WTC11 (cell line): ENCODE results near the gene SLC13A2.

Experiments
- IRF2 ChIP-seq: sonication (generic); formaldehyde crosslinking; IDR thresholded peaks from 2 replicates; pipeline ENCODE4 v1.8.0; 2022; ENCODE audit warnings: low read depth, missing genetic modification reagents, borderline replicate concordance
- JUN ChIP-seq: sonication (generic); formaldehyde crosslinking; IDR thresholded peaks from 2 replicates; pipeline ENCODE4 v1.8.0; 2023; ENCODE audit warnings: mild to moderate bottlenecking, missing genetic modification reagents
- NFYB ChIP-seq: sonication (generic); formaldehyde crosslinking; conservative IDR thresholded peaks from 2 replicates; pipeline ENCODE4 v1.8.0; 2022; ENCODE audit warnings: low read depth, missing genetic modification reagents
- SMAD3 ChIP-seq: sonication (generic); formaldehyde crosslinking; IDR thresholded peaks from 2 replicates; pipeline ENCODE4 v1.8.0; 2022; ENCODE audit warnings: missing genetic modification reagents, mild to moderate bottlenecking, borderline replicate concordance
- ZNF263 ChIP-seq: sonication (generic); formaldehyde crosslinking; IDR thresholded peaks from 2 replicates; pipeline ENCODE4 v1.8.1; 2022; ENCODE audit warnings: low read depth, mild to moderate bottlenecking, moderate library complexity, missing genetic modification reagents
- ZNF317 ChIP-seq: sonication (generic); formaldehyde crosslinking; IDR thresholded peaks from 2 replicates; pipeline ENCODE4 v1.8.1; 2023; ENCODE audit warnings: low read depth, mild to moderate bottlenecking, moderate library complexity, missing genetic modification reagents, borderline replicate concordance
- ZNF416 ChIP-seq: fragments of 250-450 bp; sonication (Bioruptor Pico); IDR thresholded peaks from 2 replicates; pipeline ENCODE4 v1.9.0; 2021; ENCODE audit warnings: mild to moderate bottlenecking, inconsistent platforms
- TF ChIP-seq, protein P1 (sequence below): fragments of 200-600 bp; IDR thresholded peaks from 2 replicates; pipeline ENCODE4 v1.8.0; 2022; ENCODE audit warnings: antibody characterized with exemption
- TF ChIP-seq, protein P2 (sequence below): sonication (generic); formaldehyde crosslinking; IDR thresholded peaks from 2 replicates; pipeline ENCODE4 v1.8.1; 2023; ENCODE audit warnings: mild to moderate bottlenecking, missing genetic modification reagents, borderline replicate concordance
- TF ChIP-seq, protein P3 (sequence below): sonication (generic); formaldehyde crosslinking; conservative IDR thresholded peaks from 2 replicates; pipeline ENCODE4 v1.8.1; 2023; ENCODE audit warnings: mild to moderate bottlenecking, low read depth, missing genetic modification reagents, moderate library complexity

DNA sequence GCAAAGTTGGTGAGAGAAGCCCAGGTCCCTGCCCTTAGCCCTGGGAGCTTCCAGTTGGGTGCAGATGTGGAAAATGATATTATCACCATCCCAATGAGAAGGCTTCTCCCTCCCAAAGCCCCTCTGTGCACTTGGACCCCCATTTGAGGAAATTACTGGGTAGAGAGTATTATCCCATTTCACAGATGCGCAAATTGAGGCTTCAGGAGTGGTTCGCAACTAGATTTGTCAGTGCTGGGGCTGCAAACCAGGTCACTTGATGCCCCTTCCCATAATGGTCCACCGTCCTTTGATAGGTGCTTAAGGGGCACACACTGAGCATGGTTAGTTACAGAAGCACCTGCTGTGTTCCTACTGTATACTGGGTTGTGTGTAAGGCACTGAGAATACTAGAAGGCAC is 18.4 kb downstream of the SLC13A2 start:
- no peak for TF ChIP-seq IRF2 (CRISPR knock-in tag)
- TF ChIP-seq, protein P1, sequence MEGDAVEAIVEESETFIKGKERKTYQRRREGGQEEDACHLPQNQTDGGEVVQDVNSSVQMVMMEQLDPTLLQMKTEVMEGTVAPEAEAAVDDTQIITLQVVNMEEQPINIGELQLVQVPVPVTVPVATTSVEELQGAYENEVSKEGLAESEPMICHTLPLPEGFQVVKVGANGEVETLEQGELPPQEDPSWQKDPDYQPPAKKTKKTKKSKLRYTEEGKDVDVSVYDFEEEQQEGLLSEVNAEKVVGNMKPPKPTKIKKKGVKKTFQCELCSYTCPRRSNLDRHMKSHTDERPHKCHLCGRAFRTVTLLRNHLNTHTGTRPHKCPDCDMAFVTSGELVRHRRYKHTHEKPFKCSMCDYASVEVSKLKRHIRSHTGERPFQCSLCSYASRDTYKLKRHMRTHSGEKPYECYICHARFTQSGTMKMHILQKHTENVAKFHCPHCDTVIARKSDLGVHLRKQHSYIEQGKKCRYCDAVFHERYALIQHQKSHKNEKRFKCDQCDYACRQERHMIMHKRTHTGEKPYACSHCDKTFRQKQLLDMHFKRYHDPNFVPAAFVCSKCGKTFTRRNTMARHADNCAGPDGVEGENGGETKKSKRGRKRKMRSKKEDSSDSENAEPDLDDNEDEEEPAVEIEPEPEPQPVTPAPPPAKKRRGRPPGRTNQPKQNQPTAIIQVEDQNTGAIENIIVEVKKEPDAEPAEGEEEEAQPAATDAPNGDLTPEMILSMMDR: no peak
- TF ChIP-seq ZNF317 (CRISPR knock-in tag): no peak
- TF ChIP-seq JUN (CRISPR knock-in tag): no peak
- TF ChIP-seq, protein P2, sequence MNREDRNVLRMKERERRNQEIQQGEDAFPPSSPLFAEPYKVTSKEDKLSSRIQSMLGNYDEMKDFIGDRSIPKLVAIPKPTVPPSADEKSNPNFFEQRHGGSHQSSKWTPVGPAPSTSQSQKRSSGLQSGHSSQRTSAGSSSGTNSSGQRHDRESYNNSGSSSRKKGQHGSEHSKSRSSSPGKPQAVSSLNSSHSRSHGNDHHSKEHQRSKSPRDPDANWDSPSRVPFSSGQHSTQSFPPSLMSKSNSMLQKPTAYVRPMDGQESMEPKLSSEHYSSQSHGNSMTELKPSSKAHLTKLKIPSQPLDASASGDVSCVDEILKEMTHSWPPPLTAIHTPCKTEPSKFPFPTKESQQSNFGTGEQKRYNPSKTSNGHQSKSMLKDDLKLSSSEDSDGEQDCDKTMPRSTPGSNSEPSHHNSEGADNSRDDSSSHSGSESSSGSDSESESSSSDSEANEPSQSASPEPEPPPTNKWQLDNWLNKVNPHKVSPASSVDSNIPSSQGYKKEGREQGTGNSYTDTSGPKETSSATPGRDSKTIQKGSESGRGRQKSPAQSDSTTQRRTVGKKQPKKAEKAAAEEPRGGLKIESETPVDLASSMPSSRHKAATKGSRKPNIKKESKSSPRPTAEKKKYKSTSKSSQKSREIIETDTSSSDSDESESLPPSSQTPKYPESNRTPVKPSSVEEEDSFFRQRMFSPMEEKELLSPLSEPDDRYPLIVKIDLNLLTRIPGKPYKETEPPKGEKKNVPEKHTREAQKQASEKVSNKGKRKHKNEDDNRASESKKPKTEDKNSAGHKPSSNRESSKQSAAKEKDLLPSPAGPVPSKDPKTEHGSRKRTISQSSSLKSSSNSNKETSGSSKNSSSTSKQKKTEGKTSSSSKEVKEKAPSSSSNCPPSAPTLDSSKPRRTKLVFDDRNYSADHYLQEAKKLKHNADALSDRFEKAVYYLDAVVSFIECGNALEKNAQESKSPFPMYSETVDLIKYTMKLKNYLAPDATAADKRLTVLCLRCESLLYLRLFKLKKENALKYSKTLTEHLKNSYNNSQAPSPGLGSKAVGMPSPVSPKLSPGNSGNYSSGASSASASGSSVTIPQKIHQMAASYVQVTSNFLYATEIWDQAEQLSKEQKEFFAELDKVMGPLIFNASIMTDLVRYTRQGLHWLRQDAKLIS (CRISPR knock-in tag): no peak
- TF ChIP-seq SMAD3: no peak
- TF ChIP-seq NFYB: no peak
- TF ChIP-seq, protein P3, sequence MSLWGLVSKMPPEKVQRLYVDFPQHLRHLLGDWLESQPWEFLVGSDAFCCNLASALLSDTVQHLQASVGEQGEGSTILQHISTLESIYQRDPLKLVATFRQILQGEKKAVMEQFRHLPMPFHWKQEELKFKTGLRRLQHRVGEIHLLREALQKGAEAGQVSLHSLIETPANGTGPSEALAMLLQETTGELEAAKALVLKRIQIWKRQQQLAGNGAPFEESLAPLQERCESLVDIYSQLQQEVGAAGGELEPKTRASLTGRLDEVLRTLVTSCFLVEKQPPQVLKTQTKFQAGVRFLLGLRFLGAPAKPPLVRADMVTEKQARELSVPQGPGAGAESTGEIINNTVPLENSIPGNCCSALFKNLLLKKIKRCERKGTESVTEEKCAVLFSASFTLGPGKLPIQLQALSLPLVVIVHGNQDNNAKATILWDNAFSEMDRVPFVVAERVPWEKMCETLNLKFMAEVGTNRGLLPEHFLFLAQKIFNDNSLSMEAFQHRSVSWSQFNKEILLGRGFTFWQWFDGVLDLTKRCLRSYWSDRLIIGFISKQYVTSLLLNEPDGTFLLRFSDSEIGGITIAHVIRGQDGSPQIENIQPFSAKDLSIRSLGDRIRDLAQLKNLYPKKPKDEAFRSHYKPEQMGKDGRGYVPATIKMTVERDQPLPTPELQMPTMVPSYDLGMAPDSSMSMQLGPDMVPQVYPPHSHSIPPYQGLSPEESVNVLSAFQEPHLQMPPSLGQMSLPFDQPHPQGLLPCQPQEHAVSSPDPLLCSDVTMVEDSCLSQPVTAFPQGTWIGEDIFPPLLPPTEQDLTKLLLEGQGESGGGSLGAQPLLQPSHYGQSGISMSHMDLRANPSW (CRISPR knock-in tag): no peak
- TF ChIP-seq ZNF416: no peak
- no peak for TF ChIP-seq ZNF263
